Uterus (tissue), 4 donors: ENCODE data around the gene NMD3. TPM values are rescaled to one million over a fixed set of nuclear protein-coding genes. Genes with fewer than 3 reads are reported as not detected.

Source experiments
- DNase-seq, 2 donors: peaks; one replicate each; pipeline ENCODE4 v3.0.0-alpha.2; 2019 to 2020
- H3K27ac ChIP-seq, 2 donors: fragments of 200-600 bp; sonication (generic); 1 replicate in 1 of 2; 2 replicates in 1 of 2; pipeline ENCODE4 v1.5.1; 2016 to 2018
- H3K27me3 ChIP-seq, 2 donors: fragments of 200-600 bp; sonication (generic); one replicate each; pipeline ENCODE4 v1.5.1; 2018 to 2019; ENCODE audit warnings: control low read depth in 1 of 2
- H3K36me3 ChIP-seq, 2 donors: fragments of 200-600 bp; sonication (generic); one replicate each; pipeline ENCODE4 v1.5.1; 2019; ENCODE audit warnings: control low read depth in 1 of 2
- H3K4me1 ChIP-seq, 2 donors: fragments of 200-600 bp; sonication (generic); one replicate each; pipeline ENCODE4 v1.5.1; 2018 to 2019; ENCODE audit warnings: control low read depth in 1 of 2
- H3K4me3 ChIP-seq, 2 donors: fragments of 200-600 bp; sonication (generic); 1 replicate in 1 of 2; 2 replicates in 1 of 2; pipeline ENCODE4 v1.5.1; 2018 to 2019; ENCODE audit warnings: mild to moderate bottlenecking in 1 of 2
- H3K9me3 ChIP-seq, 2 donors: fragments of 200-600 bp; sonication (generic); one replicate each; pipeline ENCODE4 v1.5.1; 2019; ENCODE audit warnings: control low read depth in 1 of 2
- CTCF ChIP-seq, 4 experiments: fragments of 200-600 bp in 2 of 4; fragments of 450-650 bp in 2 of 4; sonication (generic) in 2 of 4; IDR thresholded peaks; one replicate each; pipeline ENCODE4 v1.5.1; 2016 to 2019; ENCODE audit warnings: antibody characterized with exemption in 4 of 4, mild to moderate bottlenecking in 2 of 4, moderate library complexity in 1 of 4
- POLR2A ChIP-seq, 2 donors: fragments of 450-650 bp; IDR thresholded peaks; one replicate each; pipeline ENCODE4 v1.6.1; 2016; ENCODE audit warnings: antibody characterized with exemption in 2 of 2, mild to moderate bottlenecking in 1 of 2, moderate library complexity in 1 of 2
- intact Hi-C: fragments of 100-400 bp; cut with DNase I; formaldehyde crosslinking; loops from one replicate; pipeline ENCODE4 v1.15.1; 2023; ENCODE audit warnings: low total_unique reads
- total RNA-seq, 4 donors: library from RNA; depleted of rRNA in 3 of 4; stranded (reverse); fragments of >200 nt in 3 of 4; gene quantifications; one replicate each; pipeline versions ENCODE4 v1.1.0 to v1.2.4, GENCODE V29; 2014 to 2023
- donor health status: DM: yes; HTN: yes; CAD: no.

The NMD3 gene
- total RNA-seq, 4 donors from 2014 or later, result 13.8 to 141 (median 62.4) TPM

GRCh38 chr3:161212171-161212771 lies 8.8 kb upstream of the NMD3 start:
- no peak overlapping the region for H3K27ac ChIP-seq
- no peak overlapping the region for H3K4me3 ChIP-seq
- no peaks in the 10 kb centered on the region for H3K27me3 ChIP-seq
- TF ChIP-seq POLR2A (IDR thresholded peaks at IDR 0.05) (no peak), CTCF (IDR thresholded peaks at IDR 0.05) (no peak)
- no peaks in the 10 kb centered on the region for H3K4me1 ChIP-seq
- H3K9me3 ChIP-seq, result no peaks in the 10 kb centered on the region
- intact Hi-C loops, result no loop called here
- no peaks in the 10 kb centered on the region for H3K36me3 ChIP-seq
- no peak for DNase-seq

- no peaks in the 10 kb centered on the region for H3K9me3 ChIP-seq
- no peak for TF ChIP-seq POLR2A (IDR thresholded peaks at IDR 0.05)
- no peak for TF ChIP-seq CTCF (IDR thresholded peaks at IDR 0.05)
- no peak for DNase-seq
- no peaks in the 10 kb centered on the region for H3K36me3 ChIP-seq
- no peaks in the 10 kb centered on the region for H3K27me3 ChIP-seq
- H3K27ac ChIP-seq, result no peak overlapping the region
- H3K4me1 ChIP-seq, result no peaks in the 10 kb centered on the region
- no peak overlapping the region for H3K4me3 ChIP-seq
- intact Hi-C loops, result no loop called here
Measured at GRCh38 chr3:161212906-161213305, 8.2 kb upstream of the NMD3 start.

GRCh38 chr3:161213644-161214043 lies 7.5 kb upstream of the NMD3 start:
- no peak for DNase-seq
- TF ChIP-seq POLR2A (IDR thresholded peaks at IDR 0.05) (no peak), CTCF (IDR thresholded peaks at IDR 0.05) (no peak)
- Histone ChIP-seq H3K4me1 (no peaks in the 10 kb centered on the region), H3K4me3 (no peak overlapping the region), H3K27ac (no peak overlapping the region), H3K36me3 (no peaks in the 10 kb centered on the region), H3K27me3 (no peaks in the 10 kb centered on the region), H3K9me3 (no peaks in the 10 kb centered on the region)
- intact Hi-C loops, result no loop called here

GRCh38 chr3:161215185-161215584 lies 5.9 kb upstream of the NMD3 start:
- H3K27me3 ChIP-seq, result no peaks in the 10 kb centered on the region
- H3K4me1 ChIP-seq, result no peaks in the 10 kb centered on the region
- no peaks in the 10 kb centered on the region for H3K36me3 ChIP-seq
- H3K9me3 ChIP-seq, result no peaks in the 10 kb centered on the region
- intact Hi-C loops, result no loop called here
- no peak for DNase-seq
- TF ChIP-seq CTCF (IDR thresholded peaks at IDR 0.05) (no peak), POLR2A (IDR thresholded peaks at IDR 0.05) (no peak)
- no peak overlapping the region for H3K27ac ChIP-seq
- H3K4me3 ChIP-seq, result no peak overlapping the region

- Histone ChIP-seq H3K4me1 (no peaks in the 10 kb centered on the region), H3K27ac (no peak overlapping the region), H3K4me3 (no peak overlapping the region), H3K36me3 (no peaks in the 10 kb centered on the region), H3K27me3 (no peaks in the 10 kb centered on the region), H3K9me3 (no peaks in the 10 kb centered on the region)
- intact Hi-C loops, result no loop called here
- TF ChIP-seq CTCF (IDR thresholded peaks at IDR 0.05) (no peak), POLR2A (IDR thresholded peaks at IDR 0.05) (no peak)
- no peak for DNase-seq
Measured at GRCh38 chr3:161217496-161217895, 3.6 kb upstream of the NMD3 start.
